Spleen (tissue), 11 donors: ENCODE results near the gene SLN. TPM values are rescaled to one million over a fixed set of nuclear protein-coding genes. Genes with fewer than 3 reads are reported as not detected.

Source experiments
- DNase-seq: peaks from one replicate; pipeline ENCODE4 v3.0.0-alpha.2; 2020
- H3K27ac ChIP-seq, 8 donors: fragments of 200-600 bp; sonication (generic) in 7 of 8; 1 replicate in 4 of 8; 2 replicates in 4 of 8; pipeline versions ENCODE4 v1.5.0 to v1.8.0; 2016 to 2021; ENCODE audit warnings: inconsistent platforms in 4 of 8, mild to moderate bottlenecking in 4 of 8, moderate library complexity in 1 of 8
- H3K27me3 ChIP-seq, 7 donors: fragments of 200-600 bp; sonication (generic) in 6 of 7; replicated peaks in 1 of 7; 1 replicate in 4 of 7; 2 replicates in 3 of 7; pipeline versions ENCODE4 v1.5.0 to v1.8.0; 2016 to 2021; ENCODE audit warnings: inconsistent platforms in 3 of 7, mild to moderate bottlenecking in 1 of 7
- H3K36me3 ChIP-seq, 6 donors: fragments of 200-600 bp; sonication (generic) in 5 of 6; 1 replicate in 4 of 6; 2 replicates in 2 of 6; pipeline versions ENCODE4 v1.5.0 to v1.8.0; 2016 to 2021; ENCODE audit warnings: inconsistent platforms in 2 of 6
- H3K4me1 ChIP-seq, 6 donors: fragments of 200-600 bp; sonication (generic) in 5 of 6; 1 replicate in 3 of 6; 2 replicates in 3 of 6; pipeline versions ENCODE4 v1.5.0 to v1.8.0; 2016 to 2021; ENCODE audit warnings: inconsistent platforms in 3 of 6
- H3K4me3 ChIP-seq, 8 donors: fragments of 200-600 bp; sonication (generic) in 7 of 8; 1 replicate in 4 of 8; 2 replicates in 4 of 8; pipeline versions ENCODE4 v1.5.0 to v1.8.0; 2016 to 2021; ENCODE audit warnings: inconsistent platforms in 4 of 8, mild to moderate bottlenecking in 4 of 8, moderate library complexity in 2 of 8
- H3K9me3 ChIP-seq, 8 donors: fragments of 200-600 bp; sonication (generic) in 7 of 8; 1 replicate in 4 of 8; 2 replicates in 4 of 8; pipeline versions ENCODE4 v1.5.0 to v1.8.0; 2016 to 2021; ENCODE audit warnings: inconsistent platforms in 4 of 8
- CTCF ChIP-seq, 11 experiments: fragments of 200-600 bp in 7 of 11; fragments of 450-650 bp in 4 of 11; sonication (generic) in 4 of 11; IDR thresholded peaks in 8 of 11; conservative IDR thresholded peaks in 3 of 11; 1 replicate in 7 of 11; 2 replicates in 4 of 11; pipeline versions ENCODE4 v1.4.0 to v1.8.0; 2016 to 2021; ENCODE audit warnings: antibody characterized with exemption in 11 of 11, inconsistent platforms in 4 of 11, mild to moderate bottlenecking in 1 of 11
- POLR2A ChIP-seq, 3 donors: fragments of 450-650 bp; IDR thresholded peaks; one replicate each; pipeline ENCODE4 v1.5.1; 2017; ENCODE audit warnings: antibody characterized with exemption in 3 of 3, mild to moderate bottlenecking in 1 of 3
- POLR2AphosphoS5 ChIP-seq, 3 donors: sonication (generic); formaldehyde crosslinking; IDR thresholded peaks; one replicate each; pipeline ENCODE4 v1.5.1; 2017; ENCODE audit warnings: antibody characterized with exemption in 3 of 3
- whole genome bisulfite sequencing, 5 donors: extraction: QIAGEN DNeasy Blood & Tissue Kit in 3 of 5; methylation state at CpG; one replicate each; pipeline versions ENCODE4 v1.1.5 to v1.1.7; 2013 to 2018; 5-methylcytosine and 5-hydroxymethylcytosine counted together
- intact Hi-C: fragments of 100-400 bp; cut with DNase I; formaldehyde crosslinking; loops from one replicate; pipeline ENCODE4 v1.15.0; 2023; ENCODE audit warnings: low total_unique reads
- polyA plus RNA-seq, 3 donors: library from polyadenylated mRNA; stranded (reverse); fragments of 200-250 nt; gene quantifications; one replicate each; pipeline ENCODE4 v1.2.1, GENCODE V29; 2013
- total RNA-seq, 7 donors: library from RNA; depleted of rRNA in 3 of 7; stranded (reverse); fragments of >200 nt in 3 of 7; fragmentation: NEBNext Ultra II Directional in 4 of 7; extraction: Animal tissue kit (Norgen Biotek cat#: 25700) in 4 of 7; gene quantifications; one replicate each; pipeline versions ENCODE4 v1.1.0 to v1.2.1, GENCODE V29; 2016 to 2021
- donor health status: healthy with polysubstance abuse.
- donor health status: DM: no; HTN: no; CAD: no; lungs with moderate emphysema.
- donor health status: DM: no; HTN: no; CAD: no.
- donor health status: Bipolar disorder and iron deficiency.
- donor health status: healthy.
- donor health status: DM: no; HTN: no; CAD: no.
- donor health status: DM: yes; HTN: yes; CAD: no.

SLN gene
- total and polyA plus RNA-seq, 10 donors, result 0.09 to 0.86 (median 0.48) TPM; not detected in 6

DNA sequence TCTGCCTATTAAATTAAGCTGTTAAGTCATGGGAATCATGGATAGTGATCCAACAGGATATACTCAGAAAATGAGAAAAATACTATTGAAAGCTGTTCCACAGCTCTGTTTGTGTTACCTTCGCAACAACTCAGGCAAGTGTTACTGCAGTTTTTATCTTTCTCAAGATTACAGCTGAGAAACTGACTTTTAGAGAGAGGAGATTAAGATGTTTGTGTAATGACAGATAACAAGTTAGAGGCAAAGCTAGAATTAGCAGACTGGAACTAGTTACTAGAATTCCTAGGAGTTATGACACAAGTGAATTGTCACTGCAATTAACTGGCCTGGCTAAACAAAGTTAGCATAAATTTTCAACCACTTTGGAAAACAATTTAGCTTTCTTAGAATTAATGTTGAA is 1.6 kb downstream of the SLN start:
- H3K4me1 ChIP-seq, result no peaks in the 10 kb centered on the region
- DNase-seq, result no peak
- no peaks in the 10 kb centered on the region for H3K9me3 ChIP-seq
- WGBS, 5 donors, result 89 to 97% (median 95%) methylated on average over 1 of the region's 1 CpG
- H3K27ac ChIP-seq, result no peak overlapping the region
- H3K27me3 ChIP-seq, result peaks cover 0 to 39% (median 0%) of the 10 kb centered on the region in 7 donors
- no peaks in the 10 kb centered on the region for H3K36me3 ChIP-seq
- intact Hi-C loops, result no loop called here
- TF ChIP-seq POLR2A (IDR thresholded peaks at IDR 0.05) (no peak), CTCF (IDR thresholded peaks at IDR 0.05 in 8 of 11, conservative IDR thresholded peaks at IDR 0.05 in 3 of 11) (no peak), POLR2AphosphoS5 (IDR thresholded peaks at IDR 0.05) (no peak)
- H3K4me3 ChIP-seq, result no peak overlapping the region

- Histone ChIP-seq H3K27me3 (peaks cover 0 to 41% (median 0%) of the 10 kb centered on the region in 7 donors), H3K9me3 (no peaks in the 10 kb centered on the region), H3K27ac (no peak overlapping the region), H3K36me3 (no peaks in the 10 kb centered on the region), H3K4me1 (no peaks in the 10 kb centered on the region), H3K4me3 (no peak overlapping the region)
- DNase-seq, result no peak
- 67 to 83% (median 76%) methylated on average over 3 of the region's 3 CpGs for WGBS, 5 donors
- intact Hi-C loops, result no loop called here
- TF ChIP-seq POLR2AphosphoS5 (IDR thresholded peaks at IDR 0.05) (no peak), POLR2A (IDR thresholded peaks at IDR 0.05) (no peak), CTCF (IDR thresholded peaks at IDR 0.05 in 8 of 11, conservative IDR thresholded peaks at IDR 0.05 in 3 of 11) (no peak)
Measured at GRCh38 chr11:107708792-107709191, 3.1 kb downstream of the SLN start.

DNA sequence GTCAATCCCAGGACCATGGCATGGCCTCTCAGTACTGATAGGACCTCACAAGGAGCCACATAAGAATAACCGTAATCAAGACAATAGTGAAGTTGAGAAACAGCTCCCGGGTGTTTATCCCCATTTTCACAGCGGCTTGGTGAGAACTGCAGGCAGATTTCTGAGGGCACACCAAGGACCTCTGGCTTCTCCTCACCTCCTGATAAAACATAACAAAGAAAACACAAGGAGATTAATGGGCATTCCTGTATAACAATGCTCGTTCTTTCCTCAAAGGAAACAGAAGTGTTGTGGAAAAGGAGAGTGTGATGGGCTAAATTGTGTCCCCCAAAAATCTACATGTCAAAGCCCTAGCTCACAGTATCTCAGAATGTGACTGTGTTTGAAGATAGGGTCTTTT is 4.0 kb downstream of the SLN start:
- TF ChIP-seq POLR2AphosphoS5 (IDR thresholded peaks at IDR 0.05), result no peak
- TF ChIP-seq CTCF (IDR thresholded peaks at IDR 0.05 in 8 of 11, conservative IDR thresholded peaks at IDR 0.05 in 3 of 11), result no peak
- no peak for TF ChIP-seq POLR2A (IDR thresholded peaks at IDR 0.05)
- Histone ChIP-seq H3K27ac (no peak overlapping the region), H3K27me3 (peaks cover 0 to 39% (median 0%) of the 10 kb centered on the region in 7 donors), H3K4me3 (no peak overlapping the region), H3K4me1 (no peaks in the 10 kb centered on the region), H3K9me3 (no peaks in the 10 kb centered on the region), H3K36me3 (no peaks in the 10 kb centered on the region)
- intact Hi-C loops, result no loop called here
- WGBS, 5 donors, result 49 to 56% (median 51%) methylated on average over 4 of the region's 4 CpGs
- DNase-seq, result no peak

GRCh38 chr11:107707215-107707671 is 4.6 kb downstream of the SLN start:
- intact Hi-C loops, result no loop called here
- TF ChIP-seq POLR2AphosphoS5 (IDR thresholded peaks at IDR 0.05), result no peak

DNA sequence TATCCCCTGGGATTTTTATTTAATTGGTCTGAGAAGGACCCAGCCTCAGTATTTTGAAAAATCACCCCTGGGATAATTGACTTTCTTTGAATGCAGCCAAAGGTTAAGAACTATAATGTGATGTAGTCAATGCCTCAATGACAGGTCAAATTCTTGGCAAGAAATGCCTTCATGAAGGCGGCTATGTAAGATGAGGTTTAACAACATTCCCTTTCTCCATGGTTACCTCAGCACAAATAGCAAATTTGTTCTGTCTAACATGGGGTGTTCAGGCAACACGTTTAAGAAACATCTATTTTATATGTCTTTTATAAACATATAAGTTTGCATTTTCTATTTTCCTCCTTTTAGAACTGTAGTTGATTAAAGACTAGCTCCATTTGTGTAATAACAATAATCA is 5.3 kb downstream of the SLN start:
- no peaks in the 10 kb centered on the region for H3K36me3 ChIP-seq
- H3K9me3 ChIP-seq, result no peaks in the 10 kb centered on the region
- TF ChIP-seq POLR2AphosphoS5 (IDR thresholded peaks at IDR 0.05) (no peak), CTCF (IDR thresholded peaks at IDR 0.05 in 8 of 11, conservative IDR thresholded peaks at IDR 0.05 in 3 of 11) (no peak), POLR2A (IDR thresholded peaks at IDR 0.05) (no peak)
- H3K4me1 ChIP-seq, result no peaks in the 10 kb centered on the region
- no peak overlapping the region for H3K27ac ChIP-seq
- no peak overlapping the region for H3K4me3 ChIP-seq
- intact Hi-C loops, result no loop called here
- DNase-seq, result no peak
- peaks cover 0 to 33% (median 0%) of the 10 kb centered on the region in 7 donors for H3K27me3 ChIP-seq
- 56 to 67% (median 64%) methylated on average over 2 of the region's 2 CpGs for WGBS, 5 donors

More at GRCh38 chr11:107707215-107707671, 4.6 kb downstream of the SLN start:
- no peak for DNase-seq
- Histone ChIP-seq H3K36me3 (no peaks in the 10 kb centered on the region), H3K4me3 (no peak overlapping the region), H3K27ac (no peak overlapping the region), H3K27me3 (peaks cover 0 to 38% (median 0%) of the 10 kb centered on the region in 7 donors), H3K4me1 (no peaks in the 10 kb centered on the region), H3K9me3 (no peaks in the 10 kb centered on the region)
- 70 to 80% (median 76%) methylated on average over 3 of the region's 3 CpGs for WGBS, 5 donors
